Activated naive CD4-positive, alpha-beta T cell treated with anti-CD3 and anti-CD28 coated beads, Interleukin-2, amount 50 U/mL, for 24 hours (primary cell): ENCODE measurements around the gene GKN1.
A peak's percentile ranks its signal among the peaks of the same experiment; 100 is the strongest.
"Not testable (repeated sequence)": the region's sequence is repeated elsewhere in the genome, so short reads cannot be mapped to it uniquely, and the experiment has no call there.

Source experiments
- H3K27ac Mint-ChIP-seq: one replicate; pipeline ENCODE4 v1.8.0; 2021; ENCODE audit warnings: mild to moderate bottlenecking, mixed read lengths
- H3K27me3 Mint-ChIP-seq: one replicate; pipeline ENCODE4 v1.8.0; 2021; ENCODE audit warnings: mixed read lengths
- H3K36me3 Mint-ChIP-seq: one replicate; pipeline ENCODE4 v1.8.0; 2021; ENCODE audit warnings: mixed read lengths
- H3K4me1 Mint-ChIP-seq: one replicate; pipeline ENCODE4 v1.8.0; 2021; ENCODE audit warnings: mixed read lengths
- H3K4me3 Mint-ChIP-seq: one replicate; pipeline ENCODE4 v1.8.0; 2021; ENCODE audit warnings: mild to moderate bottlenecking, mixed read lengths
- H3K9me3 Mint-ChIP-seq: one replicate; pipeline ENCODE4 v1.8.0; 2021; ENCODE audit warnings: mixed read lengths

The GKN1 gene

DNA sequence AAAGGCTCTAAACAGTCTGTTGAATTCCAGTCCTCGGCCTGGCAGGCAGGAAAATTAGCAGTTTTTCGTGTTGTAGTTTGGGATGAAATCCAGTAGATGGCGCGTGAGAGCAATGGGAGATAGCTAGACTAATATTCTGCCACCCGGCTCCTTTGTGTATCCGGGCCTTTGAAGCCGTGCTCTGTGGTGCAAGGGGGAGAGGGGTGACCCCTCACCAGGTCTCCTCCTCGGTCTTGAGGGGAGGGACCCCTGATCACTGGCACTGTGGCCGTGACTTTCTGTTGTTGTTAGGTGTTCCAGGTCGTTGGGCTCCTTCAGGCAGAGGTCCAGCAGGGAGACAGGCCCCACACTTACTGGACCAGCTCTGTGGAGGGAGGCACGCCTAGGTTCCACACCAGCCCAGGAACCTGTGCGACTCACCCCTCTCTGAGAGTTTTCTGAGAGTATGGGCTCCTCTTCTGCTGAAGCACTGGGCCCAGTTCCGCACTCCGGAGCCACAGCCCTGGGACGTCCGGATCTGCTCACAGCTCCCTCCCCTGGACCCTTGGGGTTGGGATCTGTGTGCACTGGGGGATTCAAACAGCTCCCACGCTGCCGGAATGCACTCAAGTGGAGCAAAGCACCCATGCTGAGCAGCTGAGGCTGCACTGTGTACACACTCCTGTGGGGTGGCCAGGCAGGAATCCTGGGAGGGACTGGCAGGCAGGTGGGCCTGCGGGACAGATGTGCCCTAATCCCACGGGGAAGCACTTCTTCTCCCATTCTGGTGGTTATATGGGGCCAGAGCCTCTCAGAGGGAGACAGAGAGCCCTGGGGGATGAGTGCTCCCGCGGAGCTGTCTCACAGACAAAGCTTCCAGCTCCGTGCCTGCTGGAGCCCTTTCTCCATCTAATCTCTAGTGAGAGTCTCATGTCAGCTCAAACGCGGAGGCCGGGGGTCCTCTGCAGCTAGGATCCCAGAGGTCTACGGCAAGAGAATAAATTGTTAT is 30.6 kb upstream of the GKN1 start:
- H3K27ac Mint-ChIP-seq, result no peak overlapping the region
- peaks cover 14% of the 10 kb centered on the region for H3K27me3 Mint-ChIP-seq
- H3K36me3 Mint-ChIP-seq, result peaks cover 2% of the 10 kb centered on the region
- no peak overlapping the region for H3K4me3 Mint-ChIP-seq
- no peaks in the 10 kb centered on the region for H3K9me3 Mint-ChIP-seq
- H3K4me1 Mint-ChIP-seq, result no peaks in the 10 kb centered on the region

GRCh38 chr2:68946117-68946516 is 28.3 kb upstream of the GKN1 start:
- Mint-ChIP-seq H3K4me3 (no peak overlapping the region), H3K36me3 (peaks cover 2% of the 10 kb centered on the region), H3K9me3 (no peaks in the 10 kb centered on the region), H3K4me1 (no peaks in the 10 kb centered on the region), H3K27me3 (peaks cover 6% of the 10 kb centered on the region), H3K27ac (no peak overlapping the region)

GRCh38 chr2:68948710-68949109 is 25.7 kb upstream of the GKN1 start:
- peaks cover 1% of the 10 kb centered on the region for H3K27me3 Mint-ChIP-seq
- no peak overlapping the region for H3K27ac Mint-ChIP-seq
- H3K36me3 Mint-ChIP-seq, result no peaks in the 10 kb centered on the region
- no peaks in the 10 kb centered on the region for H3K4me1 Mint-ChIP-seq
- H3K9me3 Mint-ChIP-seq, result no peaks in the 10 kb centered on the region
- H3K4me3 Mint-ChIP-seq, result no peak overlapping the region

GRCh38 chr2:68951899-68952298 is 22.5 kb upstream of the GKN1 start:
- Mint-ChIP-seq H3K4me1 (no peaks in the 10 kb centered on the region), H3K27me3 (peaks cover 3% of the 10 kb centered on the region), H3K4me3 (no peak overlapping the region), H3K27ac (no peak overlapping the region), H3K36me3 (no peaks in the 10 kb centered on the region), H3K9me3 (no peaks in the 10 kb centered on the region)

GRCh38 chr2:68952887-68953521 is 21.4 kb upstream of the GKN1 start, which contains the start of gene GKN2:
TSS of gene GKN2 (minus strand) at chr2:68952893. CDS start at chr2:68952861, 32 bp downstream.
- no peaks in the 10 kb centered on the region for H3K36me3 Mint-ChIP-seq
- no peak within 1 kb of the TSS for H3K4me3 Mint-ChIP-seq
- no peak within 1 kb of the TSS for H3K27ac Mint-ChIP-seq
- no peaks in the 10 kb centered on the region for H3K4me1 Mint-ChIP-seq
- H3K9me3 Mint-ChIP-seq, result no peaks in the 10 kb centered on the region
- peaks cover 2% of the 10 kb centered on the region for H3K27me3 Mint-ChIP-seq

GRCh38 chr2:68955432-68955831 is 19.0 kb upstream of the GKN1 start:
- not testable (repeated sequence) for H3K4me3 Mint-ChIP-seq, H3K36me3 Mint-ChIP-seq, H3K27me3 Mint-ChIP-seq, H3K4me1 Mint-ChIP-seq, H3K9me3 Mint-ChIP-seq
- H3K27ac Mint-ChIP-seq, result peak overlapping the region; percentile 57

- H3K27me3 Mint-ChIP-seq, result peaks cover 9% of the 10 kb centered on the region
- no peaks in the 10 kb centered on the region for H3K9me3 Mint-ChIP-seq
- H3K4me1 Mint-ChIP-seq, result no peaks in the 10 kb centered on the region
- no peak overlapping the region for H3K27ac Mint-ChIP-seq
- H3K36me3 Mint-ChIP-seq, result no peaks in the 10 kb centered on the region
- H3K4me3 Mint-ChIP-seq, result no peak overlapping the region
Measured at GRCh38 chr2:68959001-68959400, 15.4 kb upstream of the GKN1 start.

DNA sequence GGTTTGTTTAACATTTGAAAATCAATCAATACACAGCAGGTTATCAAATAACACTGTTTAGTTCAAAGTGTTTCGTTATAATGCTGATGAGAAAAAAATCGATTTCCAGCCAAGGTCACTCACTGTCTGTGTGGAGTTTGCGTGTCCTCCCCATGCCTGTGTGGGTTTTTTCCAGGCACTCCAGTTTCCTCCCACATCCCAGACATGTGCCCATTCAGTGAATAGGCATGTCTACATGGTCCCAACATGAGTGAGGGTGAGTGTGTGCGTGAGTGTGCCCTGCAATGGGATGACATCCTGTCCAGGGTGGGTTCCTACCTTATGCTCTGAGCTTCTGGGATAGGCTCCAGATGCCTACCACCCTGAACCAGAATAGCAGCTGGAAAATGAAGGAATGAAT is 13.1 kb upstream of the GKN1 start:
- no peaks in the 10 kb centered on the region for H3K9me3 Mint-ChIP-seq
- no peak overlapping the region for H3K4me3 Mint-ChIP-seq
- H3K27me3 Mint-ChIP-seq, result peaks cover 7% of the 10 kb centered on the region
- H3K4me1 Mint-ChIP-seq, result no peaks in the 10 kb centered on the region
- no peak overlapping the region for H3K27ac Mint-ChIP-seq
- no peaks in the 10 kb centered on the region for H3K36me3 Mint-ChIP-seq

GRCh38 chr2:68964282-68964681 is 10.2 kb upstream of the GKN1 start:
- H3K4me1 Mint-ChIP-seq, result no peaks in the 10 kb centered on the region
- peaks cover 7% of the 10 kb centered on the region for H3K27me3 Mint-ChIP-seq
- no peaks in the 10 kb centered on the region for H3K36me3 Mint-ChIP-seq

DNA sequence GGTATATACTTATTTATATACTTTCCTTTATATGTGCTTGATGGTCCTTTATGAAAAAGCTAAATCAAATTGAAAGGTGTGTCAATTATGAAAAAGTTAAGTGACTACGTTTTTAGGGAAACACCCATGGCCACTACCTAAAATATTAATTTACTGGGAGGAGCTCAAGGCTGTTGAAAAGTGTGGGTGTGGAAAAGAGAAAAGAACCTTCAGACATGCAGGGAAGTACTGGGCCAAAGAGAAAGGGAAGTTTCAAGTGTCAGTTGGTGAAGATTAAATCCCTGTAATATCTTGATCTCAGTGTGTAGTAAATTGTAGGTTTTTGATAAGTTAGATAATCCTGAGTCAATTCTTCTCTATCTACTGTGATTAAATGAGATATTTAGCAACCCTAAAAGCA is 6.2 kb upstream of the GKN1 start:
- Mint-ChIP-seq H3K36me3 (no peaks in the 10 kb centered on the region), H3K27ac (no peak overlapping the region), H3K4me1 (no peaks in the 10 kb centered on the region), H3K9me3 (no peaks in the 10 kb centered on the region), H3K27me3 (peaks cover 4% of the 10 kb centered on the region), H3K4me3 (no peak overlapping the region)

More at GRCh38 chr2:68964282-68964681, 10.2 kb upstream of the GKN1 start:
- no peak overlapping the region for H3K27ac Mint-ChIP-seq
- no peak overlapping the region for H3K4me3 Mint-ChIP-seq
- no peaks in the 10 kb centered on the region for H3K9me3 Mint-ChIP-seq

GRCh38 chr2:68969736-68970490 is 4.5 kb upstream of the GKN1 start:
- Mint-ChIP-seq H3K4me1 (no peaks in the 10 kb centered on the region), H3K9me3 (no peaks in the 10 kb centered on the region), H3K27me3 (peaks cover 4% of the 10 kb centered on the region), H3K27ac (no peak overlapping the region), H3K4me3 (no peak overlapping the region), H3K36me3 (no peaks in the 10 kb centered on the region)

DNA sequence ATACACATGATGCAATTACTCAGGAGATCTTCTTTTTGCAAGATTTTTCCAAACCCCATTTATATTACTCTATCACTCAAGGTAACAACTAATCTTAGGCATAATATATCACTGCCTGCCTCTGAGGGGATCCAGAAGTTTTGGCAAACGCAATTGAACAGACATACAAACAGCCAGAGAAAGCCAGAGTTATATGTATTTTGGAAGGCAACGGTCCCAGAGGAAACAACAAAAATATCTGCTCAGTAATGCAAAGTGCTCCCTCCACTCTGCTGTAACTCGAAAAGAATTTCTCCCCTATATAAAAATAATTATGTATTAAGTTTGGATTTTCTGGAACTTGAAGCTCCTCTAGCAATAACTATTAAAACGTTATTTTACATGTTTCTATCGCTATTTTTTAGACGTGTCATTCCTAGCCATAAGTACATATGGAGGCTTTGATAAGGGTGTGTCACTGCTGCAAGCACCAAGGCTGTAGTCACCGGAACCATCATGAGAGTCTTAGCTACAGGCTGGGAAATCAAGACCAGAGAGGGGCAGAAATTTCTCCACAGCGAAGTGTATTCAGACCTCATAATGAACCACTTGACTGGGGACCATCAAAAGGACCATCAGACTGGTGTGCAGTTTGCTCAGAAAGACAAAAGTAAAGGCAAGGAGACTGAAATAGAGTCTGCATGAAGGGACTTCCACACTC is 3.7 kb upstream of the GKN1 start:
- H3K4me1 Mint-ChIP-seq, result no peaks in the 10 kb centered on the region
- peaks cover 4% of the 10 kb centered on the region for H3K27me3 Mint-ChIP-seq
- H3K4me3 Mint-ChIP-seq, result no peak overlapping the region
- H3K27ac Mint-ChIP-seq, result no peak overlapping the region
- H3K36me3 Mint-ChIP-seq, result no peaks in the 10 kb centered on the region
- no peaks in the 10 kb centered on the region for H3K9me3 Mint-ChIP-seq

DNA sequence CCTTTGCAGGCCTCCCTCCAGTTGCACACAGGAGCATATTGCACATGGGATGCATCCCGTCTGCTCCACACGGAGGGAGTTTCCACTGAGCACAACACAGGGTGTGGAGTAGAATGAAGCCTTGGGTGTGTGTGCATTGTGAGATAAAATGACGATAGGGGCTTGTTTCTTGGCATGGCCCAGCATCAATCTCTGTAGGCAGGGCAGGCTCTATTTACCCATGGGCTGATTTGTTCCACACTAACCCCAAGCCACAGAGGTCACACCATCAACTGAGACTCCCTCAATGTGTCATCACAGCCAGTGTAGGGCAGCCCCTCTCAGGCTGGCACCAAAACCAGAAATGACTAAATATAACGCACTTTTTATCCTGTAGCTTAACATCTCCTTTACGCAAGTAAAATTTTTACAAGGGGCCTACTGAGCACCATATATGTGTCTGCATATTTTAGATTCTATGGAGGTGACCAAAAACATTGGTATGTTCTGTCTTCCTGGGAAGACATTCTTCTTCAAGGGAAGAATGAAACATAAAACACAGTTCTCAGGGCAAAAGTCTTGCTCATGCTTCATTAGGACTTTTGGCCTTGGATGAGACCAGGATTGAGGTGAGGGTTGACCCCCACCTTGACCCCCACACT is 2.7 kb upstream of the GKN1 start:
- Mint-ChIP-seq H3K27me3 (peaks cover 6% of the 10 kb centered on the region), H3K9me3 (no peaks in the 10 kb centered on the region), H3K4me1 (no peaks in the 10 kb centered on the region), H3K4me3 (no peak overlapping the region), H3K27ac (no peak overlapping the region), H3K36me3 (no peaks in the 10 kb centered on the region)

DNA sequence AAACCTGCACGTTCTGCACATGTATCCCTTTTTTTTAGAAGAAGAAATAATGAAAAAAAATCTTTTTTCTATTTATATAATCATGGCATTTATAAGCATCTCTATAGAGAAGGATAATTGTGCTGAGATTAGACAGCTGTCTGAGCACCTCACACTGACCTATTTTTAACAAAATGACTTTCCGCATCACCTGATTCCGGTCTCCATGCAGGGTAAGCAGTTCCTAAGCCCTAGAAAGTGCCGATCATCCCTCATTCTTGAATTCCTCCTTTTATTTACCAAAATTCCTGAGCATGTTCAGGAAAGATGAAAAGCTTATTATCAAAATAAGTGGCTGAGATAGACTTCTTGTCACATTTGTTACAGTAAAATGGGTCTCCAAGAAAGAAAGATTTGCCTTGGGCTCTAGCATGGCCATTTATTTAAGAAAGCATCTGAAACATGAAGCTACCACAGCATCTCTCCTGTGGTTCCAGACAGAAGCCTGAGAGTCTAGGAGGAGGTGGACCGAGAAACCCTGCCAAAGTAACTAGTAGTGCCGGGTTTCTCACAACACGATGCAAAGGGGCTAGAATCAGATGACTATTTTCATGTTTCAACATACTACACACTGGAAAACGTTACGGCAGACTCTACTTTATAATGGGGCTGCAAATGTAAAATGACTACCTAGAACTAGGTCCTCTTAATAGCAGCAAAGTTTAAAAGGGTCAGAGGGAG is 670 bp downstream of the GKN1 start:
- H3K4me1 Mint-ChIP-seq, result no peaks in the 10 kb centered on the region
- peaks cover 21% of the 10 kb centered on the region for H3K27me3 Mint-ChIP-seq
- H3K27ac Mint-ChIP-seq, result no peak overlapping the region
- peaks cover 1% of the 10 kb centered on the region for H3K36me3 Mint-ChIP-seq
- no peaks in the 10 kb centered on the region for H3K9me3 Mint-ChIP-seq
- no peak overlapping the region for H3K4me3 Mint-ChIP-seq
